HepG2 (cell line): ENCODE measurements around the gene LPCAT4. TPM values are rescaled to one million over a fixed set of nuclear protein-coding genes. Genes with fewer than 3 reads are reported as not detected.

Experiments
- ARNTL ChIP-seq: sonication (generic); formaldehyde crosslinking; IDR thresholded peaks from 2 replicates; pipeline ENCODE4 v1.4.0; 2020; ENCODE audit warnings: mild to moderate bottlenecking, missing genetic modification reagents
- ERF ChIP-seq: IDR thresholded peaks from 2 replicates; pipeline ENCODE4 v1.6.1; 2018; ENCODE audit warnings: missing biosample characterization, missing genetic modification reagents
- FOSL1 ChIP-seq: sonication (generic); formaldehyde crosslinking; IDR thresholded peaks from 2 replicates; pipeline ENCODE4 v1.9.0; 2021; ENCODE audit warnings: missing genetic modification reagents, borderline replicate concordance
- HMG20B ChIP-seq: conservative IDR thresholded peaks from 2 replicates; pipeline ENCODE4 v1.6.1; 2016; ENCODE audit warnings: missing genetic modification reagents, missing compliant biosample characterization
- IRX3 ChIP-seq: sonication (generic); formaldehyde crosslinking; IDR thresholded peaks from 2 replicates; pipeline ENCODE4 v1.8.1; 2023; ENCODE audit warnings: mild to moderate bottlenecking, low read depth, missing genetic modification reagents, borderline replicate concordance
- KDM1A ChIP-seq: IDR thresholded peaks from 2 replicates; pipeline ENCODE4 v1.6.1; 2016; ENCODE audit warnings: missing compliant biosample characterization
- RAD21 ChIP-seq: fragments of 450-650 bp; formaldehyde crosslinking; IDR thresholded peaks from 2 replicates; pipeline ENCODE4 v1.5.0; 2020; ENCODE audit warnings: mild to moderate bottlenecking
- SP1 ChIP-seq, 2 experiments: fragments of 450-650 bp in 1 of 2; sonication (generic) in 1 of 2; formaldehyde crosslinking in 1 of 2; IDR thresholded peaks; 2 replicates each; pipeline versions ENCODE4 v1.4.0 to v1.6.1; 2016 to 2020; ENCODE audit warnings: missing genetic modification reagents in 1 of 2
- SPEN ChIP-seq: sonication (generic); formaldehyde crosslinking; IDR thresholded peaks from 2 replicates; pipeline ENCODE4 v1.5.1; 2020; ENCODE audit warnings: low read depth, mild to moderate bottlenecking, missing genetic modification reagents
- UBTF ChIP-seq: sonication (generic); formaldehyde crosslinking; IDR thresholded peaks from 2 replicates; pipeline ENCODE4 v1.4.0; 2020; ENCODE audit warnings: mild to moderate bottlenecking, missing genetic modification reagents
- ZNF180 ChIP-seq: sonication (generic); formaldehyde crosslinking; IDR thresholded peaks from 2 replicates; pipeline ENCODE4 v1.4.0; 2020; ENCODE audit warnings: low read depth, missing genetic modification reagents, borderline replicate concordance
- ZNF264 ChIP-seq: sonication (generic); formaldehyde crosslinking; IDR thresholded peaks from 2 replicates; pipeline ENCODE4 v1.4.0; 2020; ENCODE audit warnings: missing genetic modification reagents
- ZNF574 ChIP-seq: sonication (generic); formaldehyde crosslinking; IDR thresholded peaks from 2 replicates; pipeline ENCODE4 v1.4.0; 2020; ENCODE audit warnings: missing genetic modification reagents
- ZNF670 ChIP-seq: sonication (generic); formaldehyde crosslinking; IDR thresholded peaks from 2 replicates; pipeline ENCODE4 v1.8.0; 2022; ENCODE audit warnings: mild to moderate bottlenecking, missing genetic modification reagents, borderline replicate concordance
- ZNF7 ChIP-seq: IDR thresholded peaks from 2 replicates; pipeline ENCODE4 v1.6.1; 2016; ENCODE audit warnings: missing biosample characterization, missing genetic modification reagents
- ZNF740 ChIP-seq: sonication (generic); formaldehyde crosslinking; IDR thresholded peaks from 2 replicates; pipeline ENCODE4 v1.4.0; 2020; ENCODE audit warnings: missing genetic modification reagents
- ZNF800 ChIP-seq: sonication (generic); formaldehyde crosslinking; IDR thresholded peaks from 2 replicates; pipeline ENCODE4 v1.4.0; 2020; ENCODE audit warnings: missing genetic modification reagents
- ZSCAN5A ChIP-seq: sonication (generic); formaldehyde crosslinking; IDR thresholded peaks from 2 replicates; pipeline ENCODE4 v1.8.0; 2022; ENCODE audit warnings: mild to moderate bottlenecking, missing genetic modification reagents, borderline replicate concordance
- polyA plus RNA-seq, 8 experiments: library from polyadenylated mRNA; depleted of rRNA in 3 of 8; stranded (reverse) in 7 of 8; unstranded in 1 of 8; fragments of >200 nt; fragmentation: Illumina TruSeq in 4 of 8; extraction: Trizol in 4 of 8; gene quantifications; 2 replicates each; pipeline versions ENCODE4 v1.2.1 to v1.2.3, GENCODE V29; 2011 to 2016; ENCODE audit warnings: low read depth in 4 of 8, missing spikeins in 1 of 8, mixed read lengths in 1 of 8; ENCODE audit not compliant: insufficient read depth in 1 of 8
- total RNA-seq, 5 experiments: library from RNA; depleted of rRNA; stranded (reverse); fragments of >200 nt; fragmentation: Illumina TruSeq; extraction: Trizol; gene quantifications; 2 replicates each; pipeline ENCODE4 v1.2.3, GENCODE V29; 2016; ENCODE audit warnings: low read depth in 1 of 5

Gene LPCAT4
- total and polyA plus RNA-seq, 2 of the 13 experiments (the other 11 are each of a cell fraction or from before 2014, with no cell fraction given): 8.1 to 57.1 TPM

- TF ChIP-seq UBTF (CRISPR knock-in tag) (peak; percentile 40; the same call in 1 of the 2 replicates), HMG20B (no peak), SPEN (CRISPR knock-in tag) (peak; percentile 40), KDM1A (no peak), ZNF670 (CRISPR knock-in tag) (no peak), ARNTL (CRISPR knock-in tag) (no peak), FOSL1 (0 out of 2 replicates have a peak, but pooled peaks have one; percentile 7), ZNF740 (CRISPR knock-in tag) (0 out of 2 replicates have a peak, but pooled peaks have one; percentile 23), ZSCAN5A (CRISPR knock-in tag) (no peak), ZNF7 (no peak), ZNF800 (0 out of 2 replicates have a peak, but pooled peaks have one; percentile 20), ZNF574 (peak; percentile 63), ZNF180 (CRISPR knock-in tag) (0 out of 2 replicates have a peak, but pooled peaks have one; percentile 21), SP1 (IDR thresholded peaks at IDR 0.05) (no peak), SP1 (CRISPR knock-in tag; IDR thresholded peaks at IDR 0.05) (peak; percentile 53; the same call in 1 of the 2 replicates), ERF (CRISPR knock-in tag) (no peak), ZNF264 (CRISPR knock-in tag) (no peak), IRX3 (no peak), RAD21 (peak; percentile 48)
Measured at GRCh38 chr15:34337557-34338306, 29.3 kb downstream of the LPCAT4 start, which contains the start of gene SLC12A6 (continued).
